GM12878 (cell line): ENCODE results near the gene SHC3. TPM values are rescaled to one million over a fixed set of nuclear protein-coding genes. Genes with fewer than 3 reads are reported as not detected.

Experiments used
- ATAC-seq: fragments of 200-7000 bp; cut with Tn5 transposase; 3 replicates; pipeline ENCODE4 v1.9.1; 2020; ENCODE audit warnings: mild to moderate bottlenecking, moderate library complexity
- BruUV-seq: library from RNA; stranded (reverse); fragments of 400-500 nt; replicated peaks from 2 replicates; lab custom pipeline; 2021; lab: Mats Ljungman, UMichigan
- CTCF ChIA-PET: fragments of 300-600 bp; sonication (Branson Sonifier 250); formaldehyde crosslinking; extraction: SDS; loops from one replicate; lab custom pipeline; 2021; ENCODE audit warnings: inconsistent platforms; lab: Yijun Ruan, JAX
- POLR2A ChIA-PET: fragments of 350-600 bp; formaldehyde crosslinking; extraction: SDS; loops from one replicate; lab custom pipeline; 2021; ENCODE audit warnings: inconsistent platforms; lab: Charles Lee
- RAD21 ChIA-PET: fragments of 300-600 bp; sonication (Branson Sonifier 250); formaldehyde crosslinking; loops from one replicate; lab custom pipeline; 2023; ENCODE audit warnings: antibody characterized with exemption; ENCODE audit not compliant: unreplicated experiment; lab: Charles Lee
- SMC1A ChIA-PET: fragments of 300-600 bp; sonication (Branson Sonifier 250); formaldehyde crosslinking; loops from one replicate; lab custom pipeline; 2023; ENCODE audit not compliant: unreplicated experiment, uncharacterized antibody; lab: Charles Lee
- DNase-seq: peaks from one replicate; pipeline ENCODE4 v3.0.0-alpha.2; 2011; ENCODE audit warnings: low read depth, low spot score
- FAIRE-seq: peaks from 3 replicates; lab custom pipeline; 2011; peaks lifted over from hg19 to GRCh38; lab: Jason Lieb, UNC
- H2AFZ ChIP-seq: 2 replicates; pipeline ENCODE4 v1.6.0; 2011; ENCODE audit warnings: low read depth, low read length, control low read depth; ENCODE audit not compliant: control insufficient read depth
- H3K27ac ChIP-seq: 2 replicates; pipeline ENCODE4 v1.5.1; 2011; ENCODE audit warnings: control low read depth; ENCODE audit not compliant: control insufficient read depth, insufficient read depth
- H3K27me3 ChIP-seq, 2 experiments: replicated peaks in 1 of 2; 2 replicates each; pipeline versions ENCODE4 v1.6.0 to v1.6.1; 2011; ENCODE audit warnings: low read length in 1 of 2; ENCODE audit not compliant: control insufficient read depth in 2 of 2, insufficient read depth in 2 of 2
- H3K36me3 ChIP-seq, 2 experiments: 2 replicates each; pipeline ENCODE4 v1.5.1; 2011; ENCODE audit warnings: low read length in 1 of 2; ENCODE audit not compliant: control insufficient read depth in 2 of 2, insufficient read depth in 2 of 2
- H3K4me1 ChIP-seq: 2 replicates; pipeline ENCODE4 v1.6.1; 2011; ENCODE audit warnings: mild to moderate bottlenecking, low read length, moderate library complexity, mixed read lengths; ENCODE audit not compliant: control insufficient read depth, insufficient read depth
- H3K4me2 ChIP-seq: 2 replicates; pipeline ENCODE4 v1.6.0; 2011; ENCODE audit warnings: control low read depth; ENCODE audit not compliant: control insufficient read depth, insufficient read depth
- H3K4me3 ChIP-seq: fragments of 200-600 bp; sonication (generic); 2 replicates; pipeline ENCODE4 v1.5.1; 2016
- H3K79me2 ChIP-seq: 2 replicates; pipeline ENCODE4 v1.6.0; 2011; ENCODE audit warnings: low read length; ENCODE audit not compliant: control insufficient read depth, insufficient read depth
- H3K9ac ChIP-seq: 2 replicates; pipeline ENCODE4 v1.8.0; 2011; ENCODE audit warnings: low read length, control low read depth, mixed read lengths; ENCODE audit not compliant: control insufficient read depth, insufficient read depth
- H3K9me3 ChIP-seq: replicated peaks from 3 replicates; pipeline ENCODE4 v1.5.1; 2011; ENCODE audit warnings: mild to moderate bottlenecking, low read length; ENCODE audit not compliant: control insufficient read depth, insufficient read depth
- H4K20me1 ChIP-seq: 2 replicates; pipeline ENCODE4 v1.6.0; 2011; ENCODE audit not compliant: control insufficient read depth, insufficient read depth
- ATF7 ChIP-seq: fragments of 450-650 bp; IDR thresholded peaks from 2 replicates; pipeline ENCODE4 v1.6.1; 2016; ENCODE audit warnings: low read depth, mild to moderate bottlenecking
- CBFB ChIP-seq: IDR thresholded peaks from 2 replicates; pipeline ENCODE4 v1.6.1; 2016; ENCODE audit warnings: antibody characterized with exemption, low read depth
- CBX3 ChIP-seq: fragments of 200-600 bp; sonication (generic); IDR thresholded peaks from 2 replicates; pipeline ENCODE4 v1.6.1; 2016; ENCODE audit warnings: low read depth, borderline replicate concordance
- CHD1 ChIP-seq: IDR thresholded peaks from 2 replicates; pipeline ENCODE4 v1.6.1; 2012; ENCODE audit warnings: low read depth, low read length, improper control_type of control experiment
- ESRRA ChIP-seq: IDR thresholded peaks from 2 replicates; pipeline ENCODE4 v1.6.1; 2012; ENCODE audit warnings: mild to moderate bottlenecking, low read length, improper control_type of control experiment
- ETV6 ChIP-seq, 2 experiments: fragments of 450-650 bp in 1 of 2; IDR thresholded peaks in 1 of 2; conservative IDR thresholded peaks in 1 of 2; 2 replicates each; pipeline ENCODE4 v1.6.1; 2014; ENCODE audit warnings: antibody characterized with exemption in 1 of 2, borderline replicate concordance in 1 of 2, low read depth in 1 of 2, mild to moderate bottlenecking in 1 of 2, moderate library complexity in 1 of 2
- KDM1A ChIP-seq: fragments of 200-600 bp; sonication (generic); IDR thresholded peaks from 2 replicates; pipeline ENCODE4 v1.6.1; 2016; ENCODE audit warnings: borderline replicate concordance
- KLF5 ChIP-seq: fragments of 450-650 bp; IDR thresholded peaks from 2 replicates; pipeline ENCODE4 v1.6.1; 2014; ENCODE audit warnings: mild to moderate bottlenecking; ENCODE audit not compliant: partially characterized antibody
- LARP7 ChIP-seq: fragments of 450-650 bp; IDR thresholded peaks from 2 replicates; pipeline ENCODE4 v1.6.1; 2017; ENCODE audit warnings: mild to moderate bottlenecking
- MEF2A ChIP-seq: IDR thresholded peaks from 2 replicates; pipeline ENCODE4 v1.6.1; 2011; ENCODE audit warnings: low read depth, mild to moderate bottlenecking, low read length, moderate library complexity; ENCODE audit not compliant: insufficient read depth
- NFIC ChIP-seq: IDR thresholded peaks from 2 replicates; pipeline ENCODE4 v1.6.1; 2012; ENCODE audit warnings: low read depth, mild to moderate bottlenecking, inconsistent platforms, low read length, moderate library complexity
- RB1 ChIP-seq: fragments of 450-650 bp; formaldehyde crosslinking; IDR thresholded peaks from 2 replicates; pipeline ENCODE4 v1.6.1; 2017; ENCODE audit warnings: mild to moderate bottlenecking, borderline replicate concordance
- RCOR1 ChIP-seq: conservative IDR thresholded peaks from 2 replicates; pipeline ENCODE4 v1.6.1; 2012; ENCODE audit warnings: low read depth, low read length, improper control_type of control experiment
- RFX5 ChIP-seq: IDR thresholded peaks from 2 replicates; pipeline ENCODE4 v1.6.1; 2011; ENCODE audit warnings: low read depth, low read length, improper control_type of control experiment
- TCF7 ChIP-seq: IDR thresholded peaks from 2 replicates; pipeline ENCODE4 v1.6.1; 2014; ENCODE audit warnings: antibody characterized with exemption, borderline replicate concordance
- ZZZ3 ChIP-seq: IDR thresholded peaks from 2 replicates; pipeline ENCODE4 v1.6.1; 2011; ENCODE audit warnings: low read depth; ENCODE audit not compliant: control insufficient read depth, insufficient read length
- WGBS: methylation state at CpG from one replicate; pipeline ENCODE4 v1.1.6; 2016; ENCODE audit warnings: low lambda C conversion rate; ENCODE audit not compliant: insufficient replicate concordance, insufficient coverage; ENCODE audit errors: missing lambda C conversion rate; 5-methylcytosine and 5-hydroxymethylcytosine counted together
- in situ Hi-C: fragments of 300-500 bp; cut with MboI; formaldehyde crosslinking; loops from 9 replicates; pipeline ENCODE4 v1.14.3; 2018; ENCODE audit warnings: mixed read lengths
- intact Hi-C: fragments of 100-400 bp; cut with micrococcal nuclease; formaldehyde crosslinking; loops from one replicate; pipeline ENCODE4 v1.14.2; 2022; ENCODE audit not compliant: unreplicated experiment
- polyA plus RNA-seq, 11 experiments: library from polyadenylated mRNA; depleted of rRNA in 4 of 11; unstranded in 6 of 11; stranded (reverse) in 5 of 11; fragments of >200 nt; fragmentation: Nextera tagmentation in 4 of 11; fragmentation: Illumina TruSeq in 1 of 11; extraction: Ambion mirVana in 4 of 11; extraction: Trizol in 1 of 11; gene quantifications; 1 replicate in 1 of 11; 2 replicates in 10 of 11; pipeline versions ENCODE4 v1.2.1 to v1.2.3, GENCODE V29; 2011 to 2016; ENCODE audit warnings: inconsistent platforms in 2 of 11, missing spikeins in 2 of 11, low read depth in 1 of 11
- total RNA-seq, 4 experiments: library from RNA; depleted of rRNA in 3 of 4; stranded (reverse); fragments of >200 nt in 3 of 4; fragmentation: Illumina TruSeq in 1 of 4; extraction: Trizol in 1 of 4; gene quantifications; 2 replicates each; pipeline versions ENCODE4 v1.2.1 to v1.2.3, GENCODE V29; 2013 to 2021
- TF ChIP-seq, protein P1 (sequence below): fragments of 450-650 bp; IDR thresholded peaks from 2 replicates; pipeline ENCODE4 v1.6.1; 2017; ENCODE audit warnings: mild to moderate bottlenecking, moderate library complexity
- TF ChIP-seq, protein P2 (sequence below): IDR thresholded peaks from 2 replicates; pipeline ENCODE4 v1.6.1; 2012; ENCODE audit warnings: low read depth, low read length, improper control_type of control experiment

SHC3 gene
- total and polyA plus RNA-seq, 10 of the 15 experiments (the other 5 are each of a cell fraction or from before 2014, with no cell fraction given), result 0.01 to 0.06 TPM; not detected in 8

DNA sequence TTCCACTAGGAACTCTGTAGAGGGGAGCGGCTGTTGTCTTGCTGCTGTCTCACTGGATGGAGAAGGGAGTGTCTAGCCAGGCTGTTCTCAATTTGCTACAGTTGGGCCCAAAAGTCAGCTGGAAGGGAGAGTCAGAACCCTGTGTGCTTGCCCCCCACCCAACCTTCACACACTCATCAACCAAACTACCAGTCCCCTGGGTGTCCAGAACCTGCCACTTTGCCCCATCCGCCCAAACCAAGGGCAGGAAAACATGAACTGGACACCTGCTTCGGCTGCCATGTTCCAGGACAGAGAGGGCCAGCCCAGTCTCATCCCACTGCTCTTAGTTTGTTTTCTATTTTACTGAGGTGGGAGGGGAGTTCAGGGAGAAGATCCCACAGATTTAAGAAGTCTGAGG lies 105.2 kb downstream of the SHC3 start (continued):
- TF ChIP-seq, protein P1, sequence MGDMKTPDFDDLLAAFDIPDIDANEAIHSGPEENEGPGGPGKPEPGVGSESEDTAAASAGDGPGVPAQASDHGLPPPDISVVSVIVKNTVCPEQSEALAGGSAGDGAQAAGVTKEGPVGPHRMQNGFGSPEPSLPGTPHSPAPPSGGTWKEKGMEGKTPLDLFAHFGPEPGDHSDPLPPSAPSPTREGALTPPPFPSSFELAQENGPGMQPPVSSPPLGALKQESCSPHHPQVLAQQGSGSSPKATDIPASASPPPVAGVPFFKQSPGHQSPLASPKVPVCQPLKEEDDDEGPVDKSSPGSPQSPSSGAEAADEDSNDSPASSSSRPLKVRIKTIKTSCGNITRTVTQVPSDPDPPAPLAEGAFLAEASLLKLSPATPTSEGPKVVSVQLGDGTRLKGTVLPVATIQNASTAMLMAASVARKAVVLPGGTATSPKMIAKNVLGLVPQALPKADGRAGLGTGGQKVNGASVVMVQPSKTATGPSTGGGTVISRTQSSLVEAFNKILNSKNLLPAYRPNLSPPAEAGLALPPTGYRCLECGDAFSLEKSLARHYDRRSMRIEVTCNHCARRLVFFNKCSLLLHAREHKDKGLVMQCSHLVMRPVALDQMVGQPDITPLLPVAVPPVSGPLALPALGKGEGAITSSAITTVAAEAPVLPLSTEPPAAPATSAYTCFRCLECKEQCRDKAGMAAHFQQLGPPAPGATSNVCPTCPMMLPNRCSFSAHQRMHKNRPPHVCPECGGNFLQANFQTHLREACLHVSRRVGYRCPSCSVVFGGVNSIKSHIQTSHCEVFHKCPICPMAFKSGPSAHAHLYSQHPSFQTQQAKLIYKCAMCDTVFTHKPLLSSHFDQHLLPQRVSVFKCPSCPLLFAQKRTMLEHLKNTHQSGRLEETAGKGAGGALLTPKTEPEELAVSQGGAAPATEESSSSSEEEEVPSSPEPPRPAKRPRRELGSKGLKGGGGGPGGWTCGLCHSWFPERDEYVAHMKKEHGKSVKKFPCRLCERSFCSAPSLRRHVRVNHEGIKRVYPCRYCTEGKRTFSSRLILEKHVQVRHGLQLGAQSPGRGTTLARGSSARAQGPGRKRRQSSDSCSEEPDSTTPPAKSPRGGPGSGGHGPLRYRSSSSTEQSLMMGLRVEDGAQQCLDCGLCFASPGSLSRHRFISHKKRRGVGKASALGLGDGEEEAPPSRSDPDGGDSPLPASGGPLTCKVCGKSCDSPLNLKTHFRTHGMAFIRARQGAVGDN, result no peak
- TF ChIP-seq TCF7 (no peak), RCOR1 (no peak), RB1 (no peak), MEF2A (no peak), ATF7 (no peak), CHD1 (no peak), ETV6 (conservative IDR thresholded peaks at IDR 0.05 in 1 of 2, IDR thresholded peaks at IDR 0.05 in 1 of 2; ENCODE audit: borderline replicate concordance in 1 of 2, low read depth in 1 of 2) (no peak)

DNA sequence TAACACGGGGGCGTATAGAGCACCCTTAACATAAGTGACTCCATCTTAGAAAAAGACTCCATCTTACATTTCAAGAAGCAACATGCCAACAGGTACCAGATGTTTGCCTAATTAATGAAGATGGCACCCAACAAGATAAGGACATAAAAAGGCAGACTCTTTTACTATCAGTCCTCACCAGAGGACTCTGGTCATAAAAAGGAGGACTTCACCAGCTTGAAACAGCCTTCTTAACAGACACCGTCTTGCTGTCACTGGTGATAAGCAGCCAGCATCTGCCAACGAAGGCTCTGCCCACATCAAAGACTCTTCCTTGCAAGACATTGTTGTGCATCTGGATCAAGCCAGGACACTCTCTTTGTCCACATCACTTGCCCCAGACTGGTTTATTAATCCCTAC lies 107.0 kb downstream of the SHC3 start:
- RAD21 ChIA-PET, result no interaction called here
- intact Hi-C loops, result no loop called here

More for the DNA sequence above, 107.0 kb downstream of the SHC3 start:
- TF ChIP-seq KLF5 (no peak), KDM1A (no peak), CBFB (no peak), LARP7 (no peak), ESRRA (no peak), ZZZ3 (no peak), RFX5 (no peak), CBX3 (no peak), NFIC (no peak)
- TF ChIP-seq, protein P2, sequence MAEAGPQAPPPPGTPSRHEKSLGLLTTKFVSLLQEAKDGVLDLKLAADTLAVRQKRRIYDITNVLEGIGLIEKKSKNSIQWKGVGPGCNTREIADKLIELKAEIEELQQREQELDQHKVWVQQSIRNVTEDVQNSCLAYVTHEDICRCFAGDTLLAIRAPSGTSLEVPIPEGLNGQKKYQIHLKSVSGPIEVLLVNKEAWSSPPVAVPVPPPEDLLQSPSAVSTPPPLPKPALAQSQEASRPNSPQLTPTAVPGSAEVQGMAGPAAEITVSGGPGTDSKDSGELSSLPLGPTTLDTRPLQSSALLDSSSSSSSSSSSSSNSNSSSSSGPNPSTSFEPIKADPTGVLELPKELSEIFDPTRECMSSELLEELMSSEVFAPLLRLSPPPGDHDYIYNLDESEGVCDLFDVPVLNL, result no peak
- Histone ChIP-seq H4K20me1 (no peaks in the 10 kb centered on the region), H3K79me2 (no peaks in the 10 kb centered on the region), H3K27me3 (peaks cover 0 to 4% of the 10 kb centered on the region in 2 experiments; a peak in 2 of 4 replicates), H3K9me3 (no peaks in the 10 kb centered on the region), H3K36me3 (no peaks in the 10 kb centered on the region), H3K27ac (no peak overlapping the region), H2AFZ (no peak overlapping the region), H3K4me1 (no peaks in the 10 kb centered on the region), H3K4me2 (no peak overlapping the region), H3K9ac (no peak overlapping the region), H3K4me3 (no peak overlapping the region)
- in situ Hi-C loops, result no loop called here
- BruUV-seq, result no TSS peak
- 26% methylated on average over 4 of the region's 4 CpGs for WGBS
- ATAC-seq (no peak), DNase-seq (no peak), FAIRE-seq (no peak)
- ChIA-PET SMC1A (no interaction called here), CTCF (no interaction called here), POLR2A (no interaction called here)
